Neutrophil (primary cell): ENCODE data around the gene TMEM186.
"Not testable (repeated sequence)": the region's sequence is repeated elsewhere in the genome, so short reads cannot be mapped to it uniquely, and the experiment has no call there.

ENCODE experiments used
- H3K27ac ChIP-seq: fragments of 200-600 bp; sonication (generic); 2 replicates; pipeline ENCODE4 v1.5.1; 2016; ENCODE audit warnings: mild to moderate bottlenecking, moderate library complexity
- H3K27me3 ChIP-seq: fragments of 200-600 bp; sonication (generic); 2 replicates; pipeline ENCODE4 v1.6.0; 2016; ENCODE audit warnings: mild to moderate bottlenecking
- H3K36me3 ChIP-seq: fragments of 200-600 bp; sonication (generic); 2 replicates; pipeline ENCODE4 v1.5.1; 2017
- H3K4me1 ChIP-seq, 2 experiments: fragments of 200-600 bp in 1 of 2; sonication (generic) in 1 of 2; 1 replicate in 1 of 2; 2 replicates in 1 of 2; pipeline versions ENCODE4 v1.5.1 to v1.6.1; 2013 to 2016; ENCODE audit warnings: low read depth in 1 of 2, low read length in 1 of 2, mild to moderate bottlenecking in 1 of 2, moderate library complexity in 1 of 2; ENCODE audit not compliant: control insufficient read depth in 1 of 2, insufficient read depth in 1 of 2
- H3K4me3 ChIP-seq, 2 experiments: fragments of 200-600 bp in 1 of 2; sonication (generic) in 1 of 2; 1 replicate in 1 of 2; 2 replicates in 1 of 2; pipeline ENCODE4 v1.5.1; 2013 to 2016; ENCODE audit warnings: low read depth in 1 of 2, low read length in 1 of 2, mild to moderate bottlenecking in 1 of 2, moderate library complexity in 1 of 2
- H3K9me3 ChIP-seq: fragments of 200-600 bp; sonication (generic); 2 replicates; pipeline ENCODE4 v1.5.1; 2016
- TF ChIP-seq, protein P1 (sequence below): fragments of 200-600 bp; sonication (generic); IDR thresholded peaks from 2 replicates; pipeline ENCODE4 v1.5.1; 2016; ENCODE audit warnings: antibody characterized with exemption

The TMEM186 gene

DNA sequence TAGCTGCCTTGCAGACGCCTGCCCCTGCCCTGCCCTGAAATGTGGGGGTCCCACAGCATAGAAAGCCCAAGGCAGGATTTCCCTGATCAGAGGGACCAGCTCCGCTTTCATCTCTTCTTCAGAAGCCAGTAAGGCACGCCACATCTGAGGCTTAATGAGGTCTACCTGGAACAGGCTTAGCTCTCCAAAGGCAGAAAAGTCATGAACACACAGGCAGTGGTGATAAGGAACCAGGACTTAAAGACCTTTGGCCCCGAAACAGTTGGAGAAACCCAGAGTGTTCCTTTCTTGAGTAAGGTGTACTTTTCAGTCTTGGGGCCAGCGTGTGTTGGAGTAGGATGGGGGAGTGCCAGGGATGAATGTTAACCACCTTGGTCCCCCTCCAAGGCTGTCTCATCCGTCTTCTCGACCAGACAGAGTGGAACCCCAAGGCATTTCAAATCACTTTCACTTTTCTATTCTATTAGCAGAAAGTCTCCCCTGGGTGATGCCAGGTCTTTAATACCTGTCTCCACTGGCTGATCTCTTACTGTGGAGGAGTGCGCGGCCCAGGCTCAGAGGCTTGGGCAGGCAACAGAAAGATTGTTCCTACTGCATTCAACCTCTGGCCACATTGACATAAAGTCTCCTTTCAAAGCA lies 43.9 kb downstream of the TMEM186 start:
- TF ChIP-seq, protein P1, sequence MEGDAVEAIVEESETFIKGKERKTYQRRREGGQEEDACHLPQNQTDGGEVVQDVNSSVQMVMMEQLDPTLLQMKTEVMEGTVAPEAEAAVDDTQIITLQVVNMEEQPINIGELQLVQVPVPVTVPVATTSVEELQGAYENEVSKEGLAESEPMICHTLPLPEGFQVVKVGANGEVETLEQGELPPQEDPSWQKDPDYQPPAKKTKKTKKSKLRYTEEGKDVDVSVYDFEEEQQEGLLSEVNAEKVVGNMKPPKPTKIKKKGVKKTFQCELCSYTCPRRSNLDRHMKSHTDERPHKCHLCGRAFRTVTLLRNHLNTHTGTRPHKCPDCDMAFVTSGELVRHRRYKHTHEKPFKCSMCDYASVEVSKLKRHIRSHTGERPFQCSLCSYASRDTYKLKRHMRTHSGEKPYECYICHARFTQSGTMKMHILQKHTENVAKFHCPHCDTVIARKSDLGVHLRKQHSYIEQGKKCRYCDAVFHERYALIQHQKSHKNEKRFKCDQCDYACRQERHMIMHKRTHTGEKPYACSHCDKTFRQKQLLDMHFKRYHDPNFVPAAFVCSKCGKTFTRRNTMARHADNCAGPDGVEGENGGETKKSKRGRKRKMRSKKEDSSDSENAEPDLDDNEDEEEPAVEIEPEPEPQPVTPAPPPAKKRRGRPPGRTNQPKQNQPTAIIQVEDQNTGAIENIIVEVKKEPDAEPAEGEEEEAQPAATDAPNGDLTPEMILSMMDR: no peak

DNA sequence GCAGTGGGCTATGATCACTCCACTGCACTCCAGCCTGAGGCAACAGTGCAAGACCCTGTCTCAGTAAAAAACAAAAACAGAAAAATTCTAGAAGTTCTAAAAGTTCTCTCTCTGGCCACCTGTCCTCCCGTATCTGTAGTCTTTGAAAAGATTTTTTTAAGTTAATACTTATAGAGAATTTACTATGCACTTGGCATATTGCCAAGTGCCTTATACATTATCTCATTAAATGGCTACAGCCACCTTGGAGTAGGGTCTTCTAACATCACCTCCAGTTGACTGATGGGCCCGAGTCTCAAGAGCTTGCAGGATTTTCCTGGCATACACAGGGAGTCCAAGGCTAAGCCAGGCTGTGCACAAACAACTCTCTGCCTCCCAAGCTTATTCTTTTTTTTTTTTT lies 44.7 kb downstream of the TMEM186 start:
- H3K4me1 ChIP-seq: peaks cover 14 to 21% of the 10 kb centered on the region in 2 experiments
- TF ChIP-seq, protein P1: no peak
- H3K4me3 ChIP-seq: no peak overlapping the region
- H3K27me3 ChIP-seq: no peaks in the 10 kb centered on the region
- H3K27ac ChIP-seq: no peak overlapping the region
- H3K9me3 ChIP-seq: no peaks in the 10 kb centered on the region
- peaks cover 34% of the 10 kb centered on the region for H3K36me3 ChIP-seq

More for the DNA sequence above, 43.9 kb downstream of the TMEM186 start:
- Histone ChIP-seq H3K4me3 (no peak overlapping the region), H3K27ac (no peak overlapping the region), H3K4me1 (peaks cover 10 to 14% of the 10 kb centered on the region in 2 experiments), H3K27me3 (no peaks in the 10 kb centered on the region), H3K36me3 (peaks cover 43% of the 10 kb centered on the region), H3K9me3 (no peaks in the 10 kb centered on the region)

DNA sequence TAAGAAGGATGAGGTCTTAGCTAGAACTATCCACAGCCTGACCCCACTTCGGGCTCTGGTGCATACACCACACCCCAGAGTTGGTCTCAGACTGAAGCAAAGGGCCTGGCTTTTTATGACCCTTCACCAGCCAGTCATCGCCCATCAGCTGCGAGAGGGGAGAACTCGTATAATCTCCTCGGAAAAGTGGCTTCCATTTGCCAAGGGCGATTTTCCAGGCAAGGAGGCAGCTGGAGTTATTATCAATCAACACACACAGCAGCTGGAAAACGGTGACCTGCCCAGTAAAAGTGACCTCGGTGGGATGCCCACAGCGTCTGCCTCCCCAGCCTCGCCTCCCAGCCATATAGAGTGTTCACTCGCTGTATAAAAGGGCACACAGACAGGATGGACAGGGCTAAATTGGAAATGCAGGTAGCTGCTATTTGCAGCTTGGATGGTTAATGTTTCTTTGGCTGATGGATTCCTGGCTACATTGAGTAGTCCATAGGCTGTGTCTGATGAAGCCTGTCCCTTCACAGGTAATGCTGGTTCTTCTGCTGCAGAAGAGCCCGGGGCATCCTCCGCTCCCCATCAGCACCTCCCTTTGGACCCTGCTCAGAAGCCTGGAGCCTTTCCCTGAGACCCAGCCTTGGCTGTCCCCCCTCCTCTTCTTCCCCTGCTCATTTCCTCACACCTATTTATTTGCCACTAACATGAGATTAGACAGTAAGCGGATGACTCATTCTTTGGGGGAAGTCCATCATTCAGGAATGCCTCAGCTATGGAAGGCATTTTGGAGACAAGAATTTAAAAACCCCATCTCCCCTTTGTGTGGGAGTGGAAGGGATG lies 45.7 kb downstream of the TMEM186 start:
- H3K36me3 ChIP-seq: peaks cover 28% of the 10 kb centered on the region
- peaks cover 14 to 21% of the 10 kb centered on the region in 2 experiments for H3K4me1 ChIP-seq
- H3K27ac ChIP-seq: no peak overlapping the region
- H3K27me3 ChIP-seq: no peaks in the 10 kb centered on the region
- no peak overlapping the region for H3K4me3 ChIP-seq
- no peaks in the 10 kb centered on the region for H3K9me3 ChIP-seq
- TF ChIP-seq, protein P1: no peak

DNA sequence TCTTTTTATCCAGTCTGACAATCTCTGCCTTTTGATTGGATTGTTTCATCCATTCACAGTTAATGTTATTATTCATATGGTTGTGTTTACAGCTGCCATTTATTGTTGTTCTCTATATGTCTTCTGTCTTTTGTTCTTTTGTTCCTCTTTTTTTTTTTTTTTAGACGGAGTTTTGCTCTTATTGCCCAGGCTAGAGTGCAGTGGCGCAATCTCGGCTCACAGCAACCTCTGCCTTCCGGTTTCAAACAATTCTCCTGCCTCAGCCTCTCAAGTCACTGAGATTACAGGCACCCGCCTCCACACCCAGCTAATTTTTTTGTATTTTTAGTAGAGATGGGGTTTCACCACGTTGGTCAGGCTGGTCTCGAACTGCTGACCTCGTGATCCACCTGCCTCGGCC lies 48.5 kb downstream of the TMEM186 start:
- Histone ChIP-seq H3K4me3 (peak overlapping the region in 1 of 2 experiments; percentile 7), H3K4me1 (peaks cover 14 to 21% of the 10 kb centered on the region in 2 experiments), H3K36me3 (peaks cover 22% of the 10 kb centered on the region), H3K27ac (peak overlapping the region; percentile 76)
- not testable (repeated sequence) for H3K27me3 ChIP-seq, H3K9me3 ChIP-seq
